ENCODE measurements around the gene SLC30A5. TPM values are rescaled to one million over a fixed set of nuclear protein-coding genes. Genes with fewer than 3 reads are reported as not detected.

SLC30A5 gene
- total and polyA plus RNA-seq, 10 of the 15 experiments (the other 5 are each of a cell fraction or from before 2014, with no cell fraction given): 14.7 to 67.9 (median 38.4) TPM

DNA sequence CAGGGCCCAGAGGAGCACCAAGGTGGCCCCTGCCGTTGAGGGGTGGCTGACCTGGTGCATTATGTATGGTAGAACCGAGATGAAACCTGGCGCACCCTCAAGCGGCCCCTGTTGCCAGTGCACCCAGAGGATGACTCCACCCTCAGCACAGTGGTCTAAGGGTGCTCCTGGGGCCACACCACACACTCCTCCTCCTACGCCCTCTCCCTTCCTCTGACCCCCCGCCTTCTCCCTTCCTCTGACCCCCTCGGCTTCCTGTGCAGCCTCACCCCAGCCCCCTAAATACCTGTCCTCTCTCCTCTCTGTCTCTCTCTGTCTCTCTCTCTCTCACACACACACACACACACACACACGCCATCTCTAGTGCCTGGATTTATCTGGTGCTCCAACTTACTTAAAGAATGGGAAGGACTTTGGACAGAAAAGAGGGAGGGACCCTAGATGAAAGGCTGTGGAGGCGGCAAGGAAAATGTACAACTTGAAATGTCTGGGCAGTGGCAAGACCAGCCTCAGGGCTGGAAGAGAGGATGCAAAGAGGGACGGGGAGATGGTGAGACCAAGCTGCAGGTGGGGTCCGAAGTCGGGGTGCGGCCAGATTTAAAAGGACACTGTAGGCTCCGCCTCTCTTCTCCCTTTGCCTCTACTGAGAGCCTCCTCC is 18.2 kb upstream of the SLC30A5 start:
- DNase-seq (ENCODE audit: low read depth, low spot score): no peak
- TF ChIP-seq, protein P1, sequence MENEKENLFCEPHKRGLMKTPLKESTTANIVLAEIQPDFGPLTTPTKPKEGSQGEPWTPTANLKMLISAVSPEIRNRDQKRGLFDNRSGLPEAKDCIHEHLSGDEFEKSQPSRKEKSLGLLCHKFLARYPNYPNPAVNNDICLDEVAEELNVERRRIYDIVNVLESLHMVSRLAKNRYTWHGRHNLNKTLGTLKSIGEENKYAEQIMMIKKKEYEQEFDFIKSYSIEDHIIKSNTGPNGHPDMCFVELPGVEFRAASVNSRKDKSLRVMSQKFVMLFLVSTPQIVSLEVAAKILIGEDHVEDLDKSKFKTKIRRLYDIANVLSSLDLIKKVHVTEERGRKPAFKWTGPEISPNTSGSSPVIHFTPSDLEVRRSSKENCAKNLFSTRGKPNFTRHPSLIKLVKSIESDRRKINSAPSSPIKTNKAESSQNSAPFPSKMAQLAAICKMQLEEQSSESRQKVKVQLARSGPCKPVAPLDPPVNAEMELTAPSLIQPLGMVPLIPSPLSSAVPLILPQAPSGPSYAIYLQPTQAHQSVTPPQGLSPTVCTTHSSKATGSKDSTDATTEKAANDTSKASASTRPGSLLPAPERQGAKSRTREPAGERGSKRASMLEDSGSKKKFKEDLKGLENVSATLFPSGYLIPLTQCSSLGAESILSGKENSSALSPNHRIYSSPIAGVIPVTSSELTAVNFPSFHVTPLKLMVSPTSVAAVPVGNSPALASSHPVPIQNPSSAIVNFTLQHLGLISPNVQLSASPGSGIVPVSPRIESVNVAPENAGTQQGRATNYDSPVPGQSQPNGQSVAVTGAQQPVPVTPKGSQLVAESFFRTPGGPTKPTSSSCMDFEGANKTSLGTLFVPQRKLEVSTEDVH (IDR thresholded peaks at IDR 0.05; ENCODE audit: low read depth, partially characterized antibody): no peak
- TF ChIP-seq ZZZ3 (IDR thresholded peaks at IDR 0.05; ENCODE audit: control insufficient read depth, insufficient read length, low read depth) (no peak), NR2C2 (IDR thresholded peaks at IDR 0.05; ENCODE audit: borderline replicate concordance, control insufficient read depth, insufficient read length, low read depth) (no peak), BCL11A (IDR thresholded peaks at IDR 0.05; ENCODE audit: low read depth, low read length) (no peak), EZH2 (IDR thresholded peaks at IDR 0.05; ENCODE audit: borderline replicate concordance, control insufficient read depth, low read depth, low read length) (no peak), SRF (IDR thresholded peaks at IDR 0.05; ENCODE audit: low read depth in 2 of 2, low read length in 2 of 2) (no peak), RUNX3 (IDR thresholded peaks at IDR 0.05; ENCODE audit: low read length) (no peak), CHD1 (IDR thresholded peaks at IDR 0.05; ENCODE audit: low read depth, low read length) (no peak), FOS (IDR thresholded peaks at IDR 0.05; ENCODE audit: borderline replicate concordance, extremely low read depth, insufficient read length) (no peak), BRCA1 (IDR thresholded peaks at IDR 0.05; ENCODE audit: low read depth, low read length) (no peak)
- TF ChIP-seq, protein P2, sequence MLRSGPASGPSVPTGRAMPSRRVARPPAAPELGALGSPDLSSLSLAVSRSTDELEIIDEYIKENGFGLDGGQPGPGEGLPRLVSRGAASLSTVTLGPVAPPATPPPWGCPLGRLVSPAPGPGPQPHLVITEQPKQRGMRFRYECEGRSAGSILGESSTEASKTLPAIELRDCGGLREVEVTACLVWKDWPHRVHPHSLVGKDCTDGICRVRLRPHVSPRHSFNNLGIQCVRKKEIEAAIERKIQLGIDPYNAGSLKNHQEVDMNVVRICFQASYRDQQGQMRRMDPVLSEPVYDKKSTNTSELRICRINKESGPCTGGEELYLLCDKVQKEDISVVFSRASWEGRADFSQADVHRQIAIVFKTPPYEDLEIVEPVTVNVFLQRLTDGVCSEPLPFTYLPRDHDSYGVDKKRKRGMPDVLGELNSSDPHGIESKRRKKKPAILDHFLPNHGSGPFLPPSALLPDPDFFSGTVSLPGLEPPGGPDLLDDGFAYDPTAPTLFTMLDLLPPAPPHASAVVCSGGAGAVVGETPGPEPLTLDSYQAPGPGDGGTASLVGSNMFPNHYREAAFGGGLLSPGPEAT (IDR thresholded peaks at IDR 0.05; ENCODE audit: low read depth): no peak
- TF ChIP-seq, protein P3, sequence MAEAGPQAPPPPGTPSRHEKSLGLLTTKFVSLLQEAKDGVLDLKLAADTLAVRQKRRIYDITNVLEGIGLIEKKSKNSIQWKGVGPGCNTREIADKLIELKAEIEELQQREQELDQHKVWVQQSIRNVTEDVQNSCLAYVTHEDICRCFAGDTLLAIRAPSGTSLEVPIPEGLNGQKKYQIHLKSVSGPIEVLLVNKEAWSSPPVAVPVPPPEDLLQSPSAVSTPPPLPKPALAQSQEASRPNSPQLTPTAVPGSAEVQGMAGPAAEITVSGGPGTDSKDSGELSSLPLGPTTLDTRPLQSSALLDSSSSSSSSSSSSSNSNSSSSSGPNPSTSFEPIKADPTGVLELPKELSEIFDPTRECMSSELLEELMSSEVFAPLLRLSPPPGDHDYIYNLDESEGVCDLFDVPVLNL (IDR thresholded peaks at IDR 0.05; ENCODE audit: low read depth, low read length): no peak
- no peak overlapping the region for H3K9ac ChIP-seq (ENCODE audit: control insufficient read depth, insufficient read depth, low read length)
- no peaks in the 10 kb centered on the region for H3K4me1 ChIP-seq (ENCODE audit: control insufficient read depth, insufficient read depth, low read length)
- H3K27me3 ChIP-seq (replicated peaks in 1 of 2; ENCODE audit: control insufficient read depth in 2 of 2, insufficient read depth in 2 of 2, low read length in 1 of 2): no peaks in the 10 kb centered on the region
- ChIA-PET POLR2A (no interaction called here), CTCF (no interaction called here), RAD21 (ENCODE audit: unreplicated experiment) (no interaction called here), SMC1A (ENCODE audit: uncharacterized antibody, unreplicated experiment) (no interaction called here)
- intact Hi-C loops (cut with micrococcal nuclease; ENCODE audit: unreplicated experiment) (no loop called here), in situ Hi-C loops (cut with MboI) (no loop called here)
- no peak overlapping the region for H3K4me3 ChIP-seq
- no peak for FAIRE-seq
- no peak overlapping the region for H3K27ac ChIP-seq (ENCODE audit: control insufficient read depth, insufficient read depth)
- ATAC-seq: no peak
- no peaks in the 10 kb centered on the region for H4K20me1 ChIP-seq (ENCODE audit: control insufficient read depth, insufficient read depth)
- no peak overlapping the region for H3K4me2 ChIP-seq (ENCODE audit: control insufficient read depth, insufficient read depth)
- no peaks in the 10 kb centered on the region for H3K9me3 ChIP-seq (replicated peaks; ENCODE audit: control insufficient read depth, insufficient read depth, low read length)
- no peak overlapping the region for H2AFZ ChIP-seq (ENCODE audit: control insufficient read depth, low read depth, low read length)
- 60% methylated on average over 11 of the region's 14 CpGs for WGBS (ENCODE audit: insufficient coverage, insufficient replicate concordance, low lambda C conversion rate, missing lambda C conversion rate)
- no TSS peak for BruUV-seq (replicated peaks)
- H3K79me2 ChIP-seq (ENCODE audit: control insufficient read depth, insufficient read depth, low read length): no peaks in the 10 kb centered on the region
- H3K36me3 ChIP-seq (ENCODE audit: control insufficient read depth in 2 of 2, insufficient read depth in 2 of 2, low read length in 1 of 2): no peaks in the 10 kb centered on the region

Data from GM12878 (cell line).